H9 (cell line): ENCODE data around the gene GATA5. TPM values are rescaled to one million over a fixed set of nuclear protein-coding genes. Genes with fewer than 3 reads are reported as not detected.
A peak's percentile ranks its signal among the peaks of the same experiment; 100 is the strongest.

ENCODE experiments used
- DNase-seq: peaks from one replicate; pipeline ENCODE4 v3.0.0-alpha.2; 2017
- H2AFZ ChIP-seq: one replicate; pipeline ENCODE4 v1.6.1; 2013; ENCODE audit warnings: mild to moderate bottlenecking, low read length, control low read depth, moderate library complexity
- H2AK5ac ChIP-seq: 2 replicates; pipeline ENCODE4 v1.6.1; 2013; ENCODE audit warnings: low read length, control low read depth, mixed read lengths; ENCODE audit not compliant: insufficient read length
- H2BK120ac ChIP-seq: one replicate; pipeline ENCODE4 v1.6.1; 2013; ENCODE audit warnings: low read depth, mild to moderate bottlenecking, low read length, control low read depth, inconsistent platforms; ENCODE audit not compliant: poor library complexity, severe bottlenecking
- H2BK12ac ChIP-seq: 2 replicates; pipeline ENCODE4 v1.6.1; 2013; ENCODE audit warnings: low read length, control low read depth, mixed read lengths, low read depth; ENCODE audit not compliant: insufficient read length
- H2BK15ac ChIP-seq: 2 replicates; pipeline ENCODE4 v1.6.1; 2013; ENCODE audit warnings: low read depth, low read length, control low read depth
- H2BK20ac ChIP-seq: one replicate; pipeline ENCODE4 v1.6.1; 2013; ENCODE audit warnings: low read depth, mild to moderate bottlenecking, low read length, control low read depth, inconsistent platforms; ENCODE audit not compliant: poor library complexity, severe bottlenecking
- H2BK5ac ChIP-seq: 2 replicates; pipeline ENCODE4 v1.6.1; 2013; ENCODE audit warnings: low read length, control low read depth, mixed read lengths; ENCODE audit not compliant: insufficient read length
- H3K14ac ChIP-seq: 2 replicates; pipeline ENCODE4 v1.6.1; 2013; ENCODE audit warnings: low read length, control low read depth; ENCODE audit not compliant: insufficient read depth
- H3K18ac ChIP-seq: 2 replicates; pipeline ENCODE4 v1.6.1; 2013; ENCODE audit warnings: low read depth, mild to moderate bottlenecking, mixed read lengths, low read length, control low read depth; ENCODE audit not compliant: insufficient read length
- H3K23ac ChIP-seq: 2 replicates; pipeline ENCODE4 v1.6.1; 2013; ENCODE audit warnings: low read length, control low read depth, mixed read lengths, low read depth; ENCODE audit not compliant: insufficient read length
- H3K23me2 ChIP-seq: 2 replicates; pipeline ENCODE4 v1.6.1; 2013; ENCODE audit warnings: low read depth, mild to moderate bottlenecking, mixed read lengths, low read length, control low read depth; ENCODE audit not compliant: insufficient read length, poor library complexity, severe bottlenecking
- H3K27ac ChIP-seq: 2 replicates; pipeline ENCODE4 v1.5.1; 2013; ENCODE audit warnings: low read length, control low read depth, mixed read lengths, low read depth; ENCODE audit not compliant: insufficient read length
- H3K27me3 ChIP-seq: 2 replicates; pipeline ENCODE4 v1.6.1; 2013; ENCODE audit warnings: low read length, control low read depth, inconsistent platforms; ENCODE audit not compliant: insufficient read depth
- H3K4ac ChIP-seq: 2 replicates; pipeline ENCODE4 v1.6.1; 2013; ENCODE audit warnings: low read depth, mild to moderate bottlenecking, control low read depth, inconsistent platforms, low read length, moderate library complexity
- H3K4me1 ChIP-seq: 2 replicates; pipeline ENCODE4 v1.6.1; 2013; ENCODE audit warnings: low read length, control low read depth, inconsistent platforms; ENCODE audit not compliant: insufficient read depth
- H3K4me2 ChIP-seq: 2 replicates; pipeline ENCODE4 v1.6.1; 2013; ENCODE audit warnings: low read length, control low read depth, mixed read lengths; ENCODE audit not compliant: insufficient read length, insufficient read depth
- H3K56ac ChIP-seq: 2 replicates; pipeline ENCODE4 v1.6.1; 2013; ENCODE audit warnings: low read depth, mild to moderate bottlenecking, mixed read lengths, low read length, control low read depth; ENCODE audit not compliant: insufficient read length
- H3K79me1 ChIP-seq: 2 replicates; pipeline ENCODE4 v1.6.1; 2013; ENCODE audit warnings: low read depth, mild to moderate bottlenecking, moderate library complexity, low read length, control low read depth, inconsistent platforms; ENCODE audit not compliant: insufficient read depth, poor library complexity, severe bottlenecking
- H3K79me2 ChIP-seq: 2 replicates; pipeline ENCODE4 v1.6.1; 2013; ENCODE audit warnings: low read length, control low read depth, inconsistent platforms; ENCODE audit not compliant: insufficient read depth
- H3K9ac ChIP-seq: 2 replicates; pipeline ENCODE4 v1.6.1; 2013; ENCODE audit warnings: low read length, control low read depth, mixed read lengths; ENCODE audit not compliant: insufficient read length; ENCODE audit errors: extremely low read depth
- H3K9me3 ChIP-seq: one replicate; pipeline ENCODE4 v1.6.1; 2013; ENCODE audit warnings: low read depth, low read length, inconsistent platforms; ENCODE audit not compliant: control insufficient read depth
- H3T11ph ChIP-seq: one replicate; pipeline ENCODE4 v1.6.1; 2013; ENCODE audit warnings: mild to moderate bottlenecking, low read length, control low read depth, inconsistent platforms
- H4K20me1 ChIP-seq: one replicate; pipeline ENCODE4 v1.6.1; 2013; ENCODE audit not compliant: control insufficient read depth, insufficient read length, insufficient read depth
- H4K5ac ChIP-seq: 2 replicates; pipeline ENCODE4 v1.6.1; 2013; ENCODE audit warnings: low read depth, mild to moderate bottlenecking, mixed read lengths, low read length, control low read depth; ENCODE audit not compliant: insufficient read length
- H4K8ac ChIP-seq: replicated peaks from 2 replicates; pipeline ENCODE4 v1.6.1; 2013; ENCODE audit warnings: low read length, control low read depth, mixed read lengths, low read depth; ENCODE audit not compliant: insufficient read length
- H4K91ac ChIP-seq: 2 replicates; pipeline ENCODE4 v1.6.1; 2013; ENCODE audit warnings: low read depth, mild to moderate bottlenecking, moderate library complexity, mixed read lengths, low read length, control low read depth; ENCODE audit not compliant: insufficient read length
- H3K27ac Mint-ChIP-seq, 3 experiments: 2 replicates in 2 of 3; 3 replicates in 1 of 3; pipeline ENCODE4 v1.8.0; 2020 to 2021; ENCODE audit warnings: mixed read lengths in 3 of 3, mild to moderate bottlenecking in 1 of 3, moderate library complexity in 1 of 3
- H3K27me3 Mint-ChIP-seq: 2 replicates; pipeline ENCODE4 v1.8.0; 2021; ENCODE audit warnings: low read depth, mild to moderate bottlenecking, moderate library complexity, mixed read lengths
- H3K36me3 Mint-ChIP-seq, 3 experiments: 2 replicates in 2 of 3; 3 replicates in 1 of 3; pipeline ENCODE4 v1.8.0; 2020 to 2021; ENCODE audit warnings: low read depth in 3 of 3, mixed read lengths in 3 of 3; ENCODE audit not compliant: insufficient read depth in 1 of 3
- H3K4me1 Mint-ChIP-seq, 2 experiments: 2 replicates each; pipeline ENCODE4 v1.8.0; 2020; ENCODE audit warnings: mixed read lengths in 2 of 2
- H3K4me3 Mint-ChIP-seq, 2 experiments: 2 replicates in 1 of 2; 3 replicates in 1 of 2; pipeline ENCODE4 v1.8.0; 2020 to 2021; ENCODE audit warnings: mild to moderate bottlenecking in 2 of 2, mixed read lengths in 2 of 2, moderate library complexity in 1 of 2
- H3K9me3 Mint-ChIP-seq, 2 experiments: 2 replicates in 1 of 2; 3 replicates in 1 of 2; pipeline ENCODE4 v1.8.0; 2020; ENCODE audit warnings: mild to moderate bottlenecking in 2 of 2, mixed read lengths in 2 of 2, moderate library complexity in 1 of 2
- CTCF ChIP-seq: fragments of 200-600 bp; sonication (generic); conservative IDR thresholded peaks from 3 replicates; pipeline ENCODE4 v1.8.0; 2021; ENCODE audit warnings: antibody characterized with exemption, mild to moderate bottlenecking
- WGBS: extraction: QIAGEN DNeasy Blood & Tissue Kit; methylation state at CpG from one replicate; pipeline ENCODE4 v1.1.7; 2013; ENCODE audit warnings: missing lambda C conversion rate, low lambda C conversion rate, mixed read lengths; ENCODE audit not compliant: insufficient read length; ENCODE audit errors: extremely low coverage; 5-methylcytosine and 5-hydroxymethylcytosine counted together
- total RNA-seq: library from RNA; stranded (reverse); gene quantifications from 2 replicates; pipeline ENCODE4 v1.2.1, GENCODE V29; 2021

The GATA5 gene
- total RNA-seq, 1 experiment from 2014 or later = 0.24 TPM

GRCh38 chr20:62428396-62429295, 47.1 kb downstream of the GATA5 start:
- no peaks in the 10 kb centered on the region for H3K9me3 ChIP-seq
- no peaks in the 10 kb centered on the region for H4K20me1 ChIP-seq
- no peak overlapping the region for H2BK120ac ChIP-seq
- H3K4ac ChIP-seq = no peak overlapping the region
- H2BK15ac ChIP-seq = no peak overlapping the region
- no peak overlapping the region for H3K9ac ChIP-seq
- no peak overlapping the region for H3K4me2 ChIP-seq
- no peak overlapping the region for H3K27ac ChIP-seq
- Mint-ChIP-seq H3K4me3 (no peak overlapping the region), H3K27me3 (peaks cover 16% of the 10 kb centered on the region), H3K9me3 (peaks cover 0 to 3% of the 10 kb centered on the region in 2 experiments; a peak in 1 of 5 replicates), H3K27ac (peak overlapping the region in 2 of 3 experiments; percentile 32 to 77; a peak in 2 of 7 replicates), H3K36me3 (0 out of 7 replicates have a peak, but pooled peaks cover 0 to 4% (median 0%) of the 10 kb centered on the region in 3 experiments), H3K4me1 (peaks cover 25 to 56% of the 10 kb centered on the region in 2 experiments)
- no peaks in the 10 kb centered on the region for H3K79me1 ChIP-seq
- no peaks in the 10 kb centered on the region for H3K23me2 ChIP-seq
- H3K14ac ChIP-seq = peak overlapping the region; percentile 44
- WGBS = no CpG with 5 or more reads among the region's 31 CpGs
- no peak overlapping the region for H4K5ac ChIP-seq
- no peak overlapping the region for H4K8ac ChIP-seq
- H3K4me1 ChIP-seq = peaks cover 3% of the 10 kb centered on the region; the same call in 1 of the 2 replicates
- no peak overlapping the region for H2BK20ac ChIP-seq
- no peak for TF ChIP-seq CTCF
- H3K23ac ChIP-seq = no peak overlapping the region
- no peak overlapping the region for H2BK12ac ChIP-seq
- H3K79me2 ChIP-seq = no peaks in the 10 kb centered on the region
- no peak for DNase-seq
- no peak overlapping the region for H3K18ac ChIP-seq
- H3K56ac ChIP-seq = no peak overlapping the region
- no peak overlapping the region for H4K91ac ChIP-seq
- no peak overlapping the region for H2BK5ac ChIP-seq
- H2AFZ ChIP-seq = no peak overlapping the region
- H3T11ph ChIP-seq = no peak overlapping the region
- no peaks in the 10 kb centered on the region for H3K27me3 ChIP-seq
- H2AK5ac ChIP-seq = no peak overlapping the region
